Calu3 (cell line): Measurements from ENCODE around the gene SCGB1D1. TPM values are rescaled to one million over a fixed set of nuclear protein-coding genes. Genes with fewer than 3 reads are reported as not detected.

Experiments used
- BruUV-seq: library from RNA; stranded (reverse); fragments of 400-500 nt; replicated peaks from 2 replicates; lab custom pipeline; 2021; lab: Mats Ljungman, UMichigan
- CTCF ChIA-PET: fragments of 300-600 bp; sonication (Branson Sonifier 250); formaldehyde crosslinking; loops from one replicate; lab custom pipeline; 2022; ENCODE audit warnings: antibody characterized with exemption; lab: Charles Lee
- DNase-seq: peaks from one replicate; pipeline ENCODE4 v3.0.0; 2022
- H3K27ac Mint-ChIP-seq: one replicate; pipeline ENCODE4 v1.8.0; 2022; ENCODE audit warnings: mixed read lengths; ENCODE audit not compliant: unreplicated experiment
- H3K27me3 Mint-ChIP-seq: one replicate; pipeline ENCODE4 v1.8.0; 2022; ENCODE audit warnings: mixed read lengths; ENCODE audit not compliant: unreplicated experiment
- H3K36me3 Mint-ChIP-seq: one replicate; pipeline ENCODE4 v1.8.0; 2022; ENCODE audit warnings: mild to moderate bottlenecking, moderate library complexity, mixed read lengths; ENCODE audit not compliant: insufficient read depth, unreplicated experiment
- H3K4me1 Mint-ChIP-seq: one replicate; pipeline ENCODE4 v1.8.0; 2022; ENCODE audit warnings: mild to moderate bottlenecking, low read depth, mixed read lengths; ENCODE audit not compliant: unreplicated experiment
- H3K4me3 Mint-ChIP-seq: one replicate; pipeline ENCODE4 v1.8.0; 2022; ENCODE audit warnings: mild to moderate bottlenecking, low read depth, moderate library complexity, mixed read lengths; ENCODE audit not compliant: unreplicated experiment
- H3K9me3 Mint-ChIP-seq: one replicate; pipeline ENCODE4 v1.8.0; 2022; ENCODE audit warnings: low read depth, mixed read lengths; ENCODE audit not compliant: unreplicated experiment
- intact Hi-C: fragments of 100-400 bp; cut with micrococcal nuclease; formaldehyde crosslinking; loops from one replicate; pipeline ENCODE4 v1.10.0; 2022; ENCODE audit not compliant: unreplicated experiment
- total RNA-seq: library from RNA; stranded (reverse); gene quantifications from 2 replicates; pipeline ENCODE4 v1.2.3, GENCODE V29; 2022
- TF ChIP-seq, protein P1 (sequence below): fragments of 200-600 bp; IDR thresholded peaks from one replicate; pipeline ENCODE4 v1.8.0; 2022; ENCODE audit warnings: antibody characterized with exemption; ENCODE audit not compliant: unreplicated experiment

Gene SCGB1D1
- total RNA-seq, 1 experiment from 2014 or later: not detected

DNA sequence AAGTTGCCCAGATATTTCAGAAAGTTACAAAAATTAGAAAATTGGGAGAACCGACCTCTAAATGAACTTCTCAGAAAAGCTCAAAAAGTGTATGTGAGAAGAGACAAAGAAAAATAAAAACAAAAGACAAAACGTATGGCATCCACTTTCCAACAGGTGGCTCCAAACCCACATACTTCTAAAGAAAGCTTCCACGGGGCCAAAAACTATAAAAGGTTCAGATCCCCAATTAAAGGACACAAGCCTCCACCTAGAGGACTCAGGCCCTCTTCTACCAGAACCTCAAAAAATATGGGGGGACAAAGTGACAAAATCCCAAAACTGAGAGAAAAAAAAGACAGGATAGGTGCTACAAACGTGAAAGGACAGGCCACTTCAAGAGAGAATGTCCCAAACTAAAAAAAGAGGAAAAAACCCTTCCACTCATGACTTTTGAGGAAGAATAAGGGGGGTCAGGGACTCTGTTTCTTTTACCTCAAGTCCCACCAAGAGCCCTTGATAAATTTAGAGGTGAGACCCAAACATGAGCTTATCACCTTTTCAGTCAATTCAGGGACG lies 27.3 kb downstream of the SCGB1D1 start:
- peak; percentile 5 for DNase-seq
- BruUV-seq: no TSS peak
- Mint-ChIP-seq H3K27me3 (peaks cover 35% of the 10 kb centered on the region), H3K27ac (no peak overlapping the region), H3K9me3 (no peaks in the 10 kb centered on the region), H3K4me1 (no peaks in the 10 kb centered on the region), H3K36me3 (no peaks in the 10 kb centered on the region), H3K4me3 (no peak overlapping the region)
- CTCF ChIA-PET: interaction anchor here (0.7 to 1.4 kb wide), 3 partner anchors 64 to 121 kb away, joined by 3 to 9 read pairs (median 3); no protein-coding TSS in a partner anchor
- TF ChIP-seq, protein P1, sequence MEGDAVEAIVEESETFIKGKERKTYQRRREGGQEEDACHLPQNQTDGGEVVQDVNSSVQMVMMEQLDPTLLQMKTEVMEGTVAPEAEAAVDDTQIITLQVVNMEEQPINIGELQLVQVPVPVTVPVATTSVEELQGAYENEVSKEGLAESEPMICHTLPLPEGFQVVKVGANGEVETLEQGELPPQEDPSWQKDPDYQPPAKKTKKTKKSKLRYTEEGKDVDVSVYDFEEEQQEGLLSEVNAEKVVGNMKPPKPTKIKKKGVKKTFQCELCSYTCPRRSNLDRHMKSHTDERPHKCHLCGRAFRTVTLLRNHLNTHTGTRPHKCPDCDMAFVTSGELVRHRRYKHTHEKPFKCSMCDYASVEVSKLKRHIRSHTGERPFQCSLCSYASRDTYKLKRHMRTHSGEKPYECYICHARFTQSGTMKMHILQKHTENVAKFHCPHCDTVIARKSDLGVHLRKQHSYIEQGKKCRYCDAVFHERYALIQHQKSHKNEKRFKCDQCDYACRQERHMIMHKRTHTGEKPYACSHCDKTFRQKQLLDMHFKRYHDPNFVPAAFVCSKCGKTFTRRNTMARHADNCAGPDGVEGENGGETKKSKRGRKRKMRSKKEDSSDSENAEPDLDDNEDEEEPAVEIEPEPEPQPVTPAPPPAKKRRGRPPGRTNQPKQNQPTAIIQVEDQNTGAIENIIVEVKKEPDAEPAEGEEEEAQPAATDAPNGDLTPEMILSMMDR: peak; percentile 42
- intact Hi-C loops: loop anchor here (1.0 to 2.0 kb wide), 2 partner anchors 93 to 162 kb away; no protein-coding TSS in a partner anchor

DNA sequence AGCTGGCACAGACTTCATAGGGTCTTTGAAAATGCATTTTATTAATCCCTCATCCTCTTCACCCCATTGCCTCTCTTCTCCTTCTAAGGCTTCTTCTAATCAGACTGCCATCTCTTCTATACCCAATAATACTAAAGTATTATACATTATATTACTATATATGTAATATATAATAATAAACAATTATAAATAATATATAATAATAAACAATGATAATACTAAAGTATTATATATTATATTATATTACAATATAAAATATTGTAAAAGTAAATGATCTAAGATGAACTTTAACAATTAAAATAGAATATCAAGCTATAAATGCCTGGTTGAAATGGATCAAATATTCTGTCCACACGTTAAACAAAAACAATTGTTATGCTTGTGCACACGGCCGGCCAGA lies 31.5 kb downstream of the SCGB1D1 start:
- peaks cover 8% of the 10 kb centered on the region for H3K9me3 Mint-ChIP-seq
- H3K4me1 Mint-ChIP-seq: no peaks in the 10 kb centered on the region
- peaks cover 29% of the 10 kb centered on the region for H3K27me3 Mint-ChIP-seq
- no peak overlapping the region for H3K4me3 Mint-ChIP-seq
- intact Hi-C loops: no loop called here
- TF ChIP-seq, protein P1: no peak
- CTCF ChIA-PET: no interaction called here
- DNase-seq: no peak
- H3K36me3 Mint-ChIP-seq: no peaks in the 10 kb centered on the region
- no peak overlapping the region for H3K27ac Mint-ChIP-seq
- BruUV-seq: no TSS peak

DNA sequence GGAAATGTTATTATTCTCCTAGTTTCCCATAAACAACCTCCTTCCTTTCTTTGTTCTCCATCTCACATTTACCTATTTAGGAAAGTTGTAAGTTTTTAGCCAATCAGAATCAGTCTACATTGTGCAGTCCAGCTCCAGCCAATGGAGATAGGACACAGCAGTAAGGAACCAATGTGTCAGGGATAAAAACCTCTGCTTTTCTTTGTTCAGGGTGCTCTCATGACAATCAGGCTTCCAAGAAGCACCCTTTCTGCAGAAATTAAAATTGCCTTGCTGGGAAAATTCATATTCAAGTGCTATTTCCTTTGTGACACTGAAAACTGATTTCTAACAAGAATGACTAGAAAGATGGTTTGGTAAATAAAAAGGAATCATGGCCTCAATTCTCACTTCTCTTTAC lies 33.1 kb downstream of the SCGB1D1 start:
- TF ChIP-seq, protein P1: no peak
- intact Hi-C loops: no loop called here
- DNase-seq: no peak
- Mint-ChIP-seq H3K4me1 (no peaks in the 10 kb centered on the region), H3K27me3 (peaks cover 25% of the 10 kb centered on the region), H3K36me3 (no peaks in the 10 kb centered on the region), H3K4me3 (no peak overlapping the region), H3K27ac (no peak overlapping the region), H3K9me3 (peaks cover 8% of the 10 kb centered on the region)
- CTCF ChIA-PET: no interaction called here
- BruUV-seq: no TSS peak

DNA sequence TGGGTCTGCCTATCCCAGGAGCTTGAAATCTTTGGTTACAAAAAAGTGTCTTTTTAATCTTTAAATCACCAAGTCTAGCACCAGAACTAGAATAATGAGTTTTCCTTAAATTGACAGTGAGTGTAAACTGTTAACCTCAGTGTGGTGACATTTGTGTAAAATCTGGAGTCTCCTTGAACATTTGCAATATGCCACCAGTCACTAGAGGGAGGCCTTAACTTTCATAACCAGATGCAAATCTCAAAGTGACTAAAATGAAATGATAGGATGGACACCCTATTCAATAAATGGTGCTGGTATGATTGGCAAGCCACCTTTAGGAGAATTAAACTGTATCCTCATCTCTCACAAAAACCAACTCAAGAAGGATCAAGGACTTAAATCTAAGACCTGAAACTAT lies 43.7 kb downstream of the SCGB1D1 start:
- TF ChIP-seq, protein P1: no peak
- no peak for DNase-seq
- no TSS peak for BruUV-seq
- CTCF ChIA-PET: no interaction called here
- intact Hi-C loops: loop anchor here (5.0 kb wide), 1 partner anchor 144 kb away; no protein-coding TSS in a partner anchor
- Mint-ChIP-seq H3K9me3 (no peaks in the 10 kb centered on the region), H3K4me1 (no peaks in the 10 kb centered on the region), H3K27ac (no peak overlapping the region), H3K36me3 (no peaks in the 10 kb centered on the region), H3K27me3 (peaks cover 92% of the 10 kb centered on the region), H3K4me3 (no peak overlapping the region)
